Hematopoietic multipotent progenitor cell treated with erythropoietin and hydrocortisone succinate and interleukin-3 and kit ligand, for 4 days (in vitro differentiated cells): ENCODE results near the gene DSG4.

Experiments
- DNase-seq: peaks from one replicate; pipeline ENCODE4 v3.0.0-alpha.2; 2015

Gene DSG4

DNA sequence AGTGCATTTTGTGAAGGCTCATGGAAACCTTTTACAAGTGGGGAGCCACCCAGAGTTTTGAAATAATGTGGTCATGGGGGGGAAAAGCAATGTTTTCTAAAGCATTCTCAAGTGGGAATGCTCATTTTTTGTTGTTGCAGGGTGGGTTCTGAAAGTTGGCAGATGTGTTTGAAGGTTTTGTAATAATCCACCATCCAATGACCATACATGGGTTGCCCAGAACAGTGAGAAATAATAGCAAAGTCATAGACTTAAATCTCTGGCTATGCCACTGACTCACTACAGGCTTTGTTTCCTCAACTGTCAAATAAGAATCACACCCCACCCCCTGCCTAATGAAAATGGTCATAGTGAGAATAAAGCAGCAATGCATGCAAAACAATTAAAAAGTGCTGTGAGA, 73.8 kb downstream of the DSG4 start:
- no peak for DNase-seq

DNA sequence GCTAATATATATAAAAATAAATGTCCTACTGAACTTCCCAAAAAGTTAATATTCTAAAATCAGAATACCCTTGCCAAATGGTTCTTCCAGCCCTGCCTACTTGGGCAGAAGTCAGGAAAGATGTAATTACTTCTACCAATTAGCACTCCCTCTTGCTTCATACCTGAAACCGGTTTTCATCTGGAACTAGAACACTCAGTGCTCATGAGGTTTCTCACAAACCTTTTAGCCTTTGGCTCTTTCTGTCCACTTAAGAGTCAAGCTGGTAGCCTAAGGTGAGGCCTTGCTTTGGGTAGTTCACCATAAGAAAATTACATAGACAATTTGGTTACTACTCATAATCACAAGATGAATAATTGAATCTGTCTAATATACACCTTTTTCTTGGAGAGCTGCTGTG, 75.0 kb downstream of the DSG4 start:
- DNase-seq, result no peak

GRCh38 chr18:31454066-31454708, 77.6 kb downstream of the DSG4 start:
- DNase-seq, result no peak
